ENCODE measurements around the gene MTA1.
A peak's percentile ranks its signal among the peaks of the same experiment; 100 is the strongest.

Gene MTA1

DNA sequence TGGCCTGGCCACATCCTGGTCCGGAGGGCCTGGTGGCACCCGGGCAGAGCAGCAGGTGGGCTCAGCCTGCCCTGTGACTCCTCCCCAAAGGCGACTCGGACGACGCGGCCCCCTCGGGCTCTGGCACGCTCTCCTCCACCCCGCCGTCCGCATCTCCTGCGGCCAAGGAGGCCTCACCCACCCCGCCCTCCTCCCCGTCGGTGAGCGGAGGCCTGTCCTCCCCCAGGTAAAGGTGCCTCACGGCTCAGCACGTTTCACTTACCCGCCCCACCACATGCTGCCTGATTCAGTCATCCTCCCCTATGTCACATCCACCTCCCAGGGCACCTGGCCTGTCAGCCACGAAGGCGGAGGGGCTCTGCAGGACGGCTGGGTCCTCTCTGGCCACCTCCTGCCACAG lies 28.1 kb upstream of the MTA1 start:
- H3K27ac Mint-ChIP-seq = peak overlapping the region; percentile 31
- H3K4me1 Mint-ChIP-seq (ENCODE audit: low read depth) = peaks cover 6% of the 10 kb centered on the region
- H3K36me3 Mint-ChIP-seq (ENCODE audit: low read depth) = no peaks in the 10 kb centered on the region
- no peaks in the 10 kb centered on the region for H3K9me3 Mint-ChIP-seq
- no peak for DNase-seq (ENCODE audit: low spot score)
- no peaks in the 10 kb centered on the region for H3K27me3 Mint-ChIP-seq (ENCODE audit: low read depth)
- H3K4me3 Mint-ChIP-seq = no peak overlapping the region

DNA sequence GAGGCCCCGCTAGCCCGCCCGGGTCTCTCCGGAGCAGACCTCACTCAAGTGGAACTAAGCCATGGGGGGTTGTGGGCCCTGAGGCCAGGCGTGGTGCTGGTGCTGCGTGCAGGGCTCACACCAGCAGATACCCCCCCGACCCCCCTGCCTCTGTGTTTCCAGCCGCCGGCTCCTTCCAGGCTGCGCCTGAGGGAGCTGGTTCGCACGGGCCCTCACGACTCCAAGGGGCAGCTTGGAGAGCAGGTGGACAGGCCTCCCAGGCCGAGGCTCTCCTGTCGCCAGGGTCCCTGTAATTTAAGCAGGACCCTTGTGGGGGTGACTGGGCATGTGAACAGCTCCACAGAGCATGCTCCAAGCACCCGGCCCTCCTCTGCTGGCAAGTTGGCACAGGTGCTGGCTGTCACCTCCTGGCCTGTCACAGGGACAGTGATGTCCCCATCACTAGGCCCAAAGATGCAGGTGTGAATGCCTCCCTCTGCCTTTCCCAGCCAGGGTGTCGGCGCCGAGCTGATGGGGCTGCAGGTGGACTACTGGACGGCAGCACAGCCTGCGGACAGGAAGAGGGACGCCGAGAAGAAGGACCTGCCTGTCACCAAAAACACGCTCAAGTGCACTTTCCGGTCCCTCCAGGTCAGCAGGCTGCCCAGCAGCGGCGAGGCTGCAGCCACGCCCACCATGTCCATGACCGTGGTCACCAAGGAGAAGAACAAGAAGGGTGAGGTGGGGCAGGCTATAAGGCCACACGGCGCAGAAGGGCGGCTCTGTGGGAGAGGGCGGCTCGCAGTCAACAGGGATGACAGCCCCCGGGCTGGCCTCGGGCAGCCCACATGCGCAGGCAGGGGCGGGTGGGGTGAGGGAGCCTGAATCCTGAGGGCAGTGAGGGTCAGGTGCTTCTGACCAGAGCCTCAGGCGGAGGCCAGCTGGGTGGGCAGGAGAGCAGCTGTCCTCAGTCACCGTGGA lies 27.2 kb upstream of the MTA1 start:
- peaks cover 6% of the 10 kb centered on the region for H3K4me1 Mint-ChIP-seq (ENCODE audit: low read depth)
- H3K4me3 Mint-ChIP-seq = no peak overlapping the region
- no peak overlapping the region for H3K27ac Mint-ChIP-seq
- no peaks in the 10 kb centered on the region for H3K9me3 Mint-ChIP-seq
- no peaks in the 10 kb centered on the region for H3K36me3 Mint-ChIP-seq (ENCODE audit: low read depth)
- DNase-seq (ENCODE audit: low spot score) = no peak
- no peaks in the 10 kb centered on the region for H3K27me3 Mint-ChIP-seq (ENCODE audit: low read depth)

DNA sequence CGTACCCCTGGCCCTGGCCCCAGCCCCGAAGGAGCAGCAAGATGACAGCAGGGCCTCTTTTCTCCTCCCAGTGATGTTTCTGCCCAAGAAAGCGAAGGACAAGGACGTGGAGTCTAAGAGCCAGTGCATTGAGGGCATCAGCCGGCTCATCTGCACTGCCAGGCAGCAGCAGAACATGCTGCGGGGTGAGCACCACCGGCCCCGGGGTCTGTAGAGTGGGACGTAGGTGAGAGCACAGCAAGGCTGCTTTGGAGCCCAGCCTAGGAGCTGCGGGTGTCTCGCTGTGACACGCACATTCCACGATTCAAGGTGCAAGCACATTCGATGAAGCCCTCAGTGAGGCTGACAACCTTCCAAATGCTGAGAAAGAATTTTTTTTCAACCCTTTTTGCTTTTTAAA lies 26.5 kb upstream of the MTA1 start:
- Mint-ChIP-seq H3K4me1 (ENCODE audit: low read depth) (peaks cover 6% of the 10 kb centered on the region), H3K27ac (no peak overlapping the region), H3K9me3 (no peaks in the 10 kb centered on the region), H3K4me3 (no peak overlapping the region), H3K27me3 (ENCODE audit: low read depth) (no peaks in the 10 kb centered on the region), H3K36me3 (ENCODE audit: low read depth) (no peaks in the 10 kb centered on the region)
- DNase-seq (ENCODE audit: low spot score) = no peak

DNA sequence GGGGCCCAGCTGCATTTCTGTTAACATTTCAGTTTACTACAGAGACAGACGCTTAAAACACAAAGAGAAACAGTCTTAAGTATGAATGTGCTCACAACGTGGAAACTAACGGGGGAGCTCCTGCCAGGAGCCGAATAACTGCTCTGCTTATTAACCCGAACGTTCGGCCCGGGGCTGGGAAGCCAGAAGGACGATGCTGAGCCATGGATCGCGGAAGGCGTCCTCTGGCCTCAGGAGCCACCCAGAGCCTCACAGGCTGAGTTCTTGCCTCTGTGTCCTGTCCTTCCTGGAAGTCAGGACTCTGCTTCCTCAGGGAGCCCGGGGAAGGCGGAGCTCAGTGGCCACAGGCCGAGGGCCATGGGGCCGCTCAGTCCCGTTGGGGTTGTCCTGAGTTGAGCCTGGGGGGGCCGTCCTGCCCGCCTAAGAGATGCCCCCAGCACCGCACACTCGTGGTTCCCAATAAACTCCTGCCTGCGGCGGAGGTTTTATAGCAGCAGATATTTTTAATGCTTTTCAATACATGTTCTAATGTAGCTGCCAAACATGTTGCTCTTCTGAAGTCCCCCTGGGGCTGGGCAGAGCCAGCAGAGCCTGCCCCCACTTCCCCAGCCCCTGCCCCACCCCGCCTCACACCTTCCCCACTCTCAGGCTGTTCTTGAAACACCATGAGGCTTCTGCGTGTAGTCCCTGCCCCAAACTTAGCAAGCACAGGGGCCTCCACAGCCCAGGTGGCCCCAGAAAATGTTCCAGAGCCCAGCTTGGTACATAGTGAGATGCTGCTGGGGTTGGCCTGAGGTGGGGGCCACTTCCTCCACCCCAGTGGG lies 24.7 kb upstream of the MTA1 start:
- Mint-ChIP-seq H3K4me1 (ENCODE audit: low read depth) (peaks cover 10% of the 10 kb centered on the region), H3K27ac (no peak overlapping the region), H3K4me3 (no peak overlapping the region), H3K27me3 (ENCODE audit: low read depth) (no peaks in the 10 kb centered on the region), H3K36me3 (ENCODE audit: low read depth) (peaks cover 11% of the 10 kb centered on the region), H3K9me3 (no peaks in the 10 kb centered on the region)
- DNase-seq (ENCODE audit: low spot score) = no peak

DNA sequence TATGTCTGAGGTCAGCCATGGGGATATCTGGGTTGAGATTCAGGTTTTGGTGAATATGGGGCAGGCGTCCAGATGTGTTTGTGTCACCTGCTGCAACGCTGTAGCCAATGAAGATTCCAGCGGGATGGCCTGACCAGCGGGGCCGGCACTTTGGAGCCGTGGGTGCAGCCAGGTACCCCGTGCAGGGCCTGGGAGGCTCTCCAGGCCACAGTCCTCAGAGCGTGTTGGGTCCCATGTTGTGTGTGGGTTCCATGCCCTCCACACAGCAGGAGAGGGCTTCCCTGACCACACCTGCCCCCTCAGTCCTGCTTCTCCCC lies 24.1 kb upstream of the MTA1 start:
- no peak for DNase-seq (ENCODE audit: low spot score)
- H3K27ac Mint-ChIP-seq = no peak overlapping the region
- H3K4me3 Mint-ChIP-seq = no peak overlapping the region
- H3K4me1 Mint-ChIP-seq (ENCODE audit: low read depth) = peaks cover 5% of the 10 kb centered on the region
- peaks cover 16% of the 10 kb centered on the region for H3K36me3 Mint-ChIP-seq (ENCODE audit: low read depth)
- H3K27me3 Mint-ChIP-seq (ENCODE audit: low read depth) = no peaks in the 10 kb centered on the region
- H3K9me3 Mint-ChIP-seq = peaks cover 2% of the 10 kb centered on the region

DNA sequence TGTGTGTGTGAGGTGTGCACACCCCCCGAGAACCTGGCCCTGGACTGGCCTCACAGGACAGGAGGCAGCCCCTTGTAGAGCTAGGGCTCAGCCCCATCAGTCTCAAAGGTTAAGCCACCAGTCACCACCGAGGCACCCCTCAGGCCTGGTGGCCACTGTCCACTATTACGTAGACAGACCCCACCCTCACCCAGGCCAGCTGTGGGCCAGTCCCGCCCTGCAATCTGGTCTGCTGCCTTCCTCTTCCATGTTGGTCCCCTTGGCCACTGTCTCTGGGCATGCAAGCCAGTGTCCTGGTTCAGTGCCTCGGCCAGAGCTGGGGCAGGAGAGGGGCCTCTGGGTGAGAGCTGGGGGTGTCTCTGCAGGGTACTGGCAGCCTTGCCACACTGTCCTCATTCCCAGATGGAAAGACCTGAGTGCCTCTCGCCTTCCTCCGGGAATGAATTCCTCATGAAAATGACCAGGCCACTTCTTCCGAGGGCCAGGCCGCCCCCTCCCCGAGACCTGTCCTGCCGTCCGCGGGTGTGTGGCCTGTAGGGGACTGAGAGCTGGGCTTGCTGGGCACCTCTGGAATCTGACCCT lies 22.2 kb upstream of the MTA1 start:
- Mint-ChIP-seq H3K4me1 (ENCODE audit: low read depth) (peaks cover 5% of the 10 kb centered on the region), H3K27ac (peak overlapping the region; percentile 79), H3K9me3 (peaks cover 11% of the 10 kb centered on the region), H3K27me3 (ENCODE audit: low read depth) (no peaks in the 10 kb centered on the region), H3K36me3 (ENCODE audit: low read depth) (peaks cover 32% of the 10 kb centered on the region), H3K4me3 (peak overlapping the region; percentile 70)
- no peak for DNase-seq (ENCODE audit: low spot score)

DNA sequence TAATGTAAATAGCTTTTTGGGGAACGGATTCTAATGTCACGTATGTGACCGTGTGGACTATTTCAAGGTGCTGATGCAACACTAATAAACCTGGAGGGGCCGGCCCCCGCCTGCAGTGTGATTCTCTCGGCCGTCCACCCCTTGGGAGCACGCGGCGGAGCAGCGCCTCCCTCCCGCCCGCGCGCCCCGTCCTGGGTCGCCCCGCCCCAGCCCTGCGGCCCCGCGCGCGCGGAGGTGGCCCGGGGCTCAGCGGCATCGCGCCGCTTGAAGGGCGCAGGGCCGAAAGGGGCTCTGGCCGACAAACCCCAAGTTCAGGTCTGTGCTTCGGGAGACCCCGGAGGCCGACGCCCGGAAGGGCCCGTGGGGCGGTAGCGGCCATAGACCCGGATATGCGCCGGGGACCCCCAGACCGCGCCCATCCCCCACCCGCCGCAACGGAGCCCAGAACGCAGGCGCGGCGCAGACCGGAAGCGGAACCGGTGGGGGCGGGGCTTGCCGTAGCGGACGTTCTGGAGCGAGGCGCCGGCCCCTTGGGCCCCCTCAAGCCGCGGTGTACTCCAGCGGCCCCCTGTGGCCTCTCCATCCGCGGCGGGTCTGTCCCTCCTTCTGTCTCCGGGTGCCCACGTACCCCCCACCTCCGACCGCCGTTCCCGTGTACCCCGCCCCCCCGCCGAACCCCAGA lies 21.4 kb upstream of the MTA1 start, which contains the start of gene TEX22:
TSS of gene TEX22 (plus strand) at position 495 of the 682 bp plus-strand sequence. CDS start 803 bp downstream, outside the sequence.
- H3K4me3 Mint-ChIP-seq = peak within 1 kb of the TSS; percentile 93
- H3K27me3 Mint-ChIP-seq (ENCODE audit: low read depth) = no peaks in the 10 kb centered on the region
- H3K4me1 Mint-ChIP-seq (ENCODE audit: low read depth) = peaks cover 5% of the 10 kb centered on the region
- DNase-seq (ENCODE audit: low spot score) = peak; percentile 91
- H3K9me3 Mint-ChIP-seq = peaks cover 11% of the 10 kb centered on the region
- peaks cover 35% of the 10 kb centered on the region for H3K36me3 Mint-ChIP-seq (ENCODE audit: low read depth)
- peak within 1 kb of the TSS; percentile 90 for H3K27ac Mint-ChIP-seq

DNA sequence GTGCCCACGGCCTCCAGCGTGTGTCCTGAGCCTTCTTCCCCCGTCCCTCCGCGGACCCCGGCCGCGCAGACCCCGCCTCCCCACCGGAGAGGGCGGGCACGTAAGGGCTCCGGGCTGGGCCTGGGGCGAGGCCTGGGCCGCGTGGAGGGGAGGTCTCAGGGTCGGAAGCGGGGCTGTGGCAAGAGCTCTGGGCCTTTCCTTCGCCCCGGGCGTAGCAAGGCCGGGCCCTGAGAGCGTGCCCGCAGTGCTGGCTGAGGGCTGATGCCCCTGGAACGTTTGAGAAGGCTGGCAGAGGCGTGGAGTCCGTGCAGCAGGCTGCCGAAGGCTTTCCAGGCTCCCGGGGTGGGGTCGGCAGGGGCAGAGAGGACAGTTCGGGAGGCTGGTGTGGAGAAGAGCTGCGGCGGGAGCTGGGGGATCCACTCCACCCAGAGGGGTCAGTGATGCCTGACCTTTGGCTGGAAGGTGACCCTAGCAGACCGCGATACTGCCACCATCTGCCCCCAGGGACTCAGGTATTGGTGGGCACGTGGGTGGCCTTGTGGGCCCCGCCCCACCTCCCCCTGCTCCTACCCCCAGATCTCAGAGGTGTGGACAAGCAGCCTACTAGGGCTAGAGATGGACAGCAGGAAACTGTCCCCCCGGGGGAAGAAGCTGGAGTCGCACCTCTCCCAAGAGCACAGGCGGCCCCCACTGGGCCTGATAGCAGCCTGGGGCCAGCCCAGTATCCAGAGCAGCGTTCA lies 20.7 kb upstream of the MTA1 start:
- Mint-ChIP-seq H3K4me3 (peak overlapping the region; percentile 93), H3K36me3 (ENCODE audit: low read depth) (peaks cover 35% of the 10 kb centered on the region), H3K27ac (peak overlapping the region; percentile 90), H3K27me3 (ENCODE audit: low read depth) (no peaks in the 10 kb centered on the region), H3K4me1 (ENCODE audit: low read depth) (peaks cover 6% of the 10 kb centered on the region), H3K9me3 (peaks cover 11% of the 10 kb centered on the region)
- DNase-seq (ENCODE audit: low spot score) = no peak

DNA sequence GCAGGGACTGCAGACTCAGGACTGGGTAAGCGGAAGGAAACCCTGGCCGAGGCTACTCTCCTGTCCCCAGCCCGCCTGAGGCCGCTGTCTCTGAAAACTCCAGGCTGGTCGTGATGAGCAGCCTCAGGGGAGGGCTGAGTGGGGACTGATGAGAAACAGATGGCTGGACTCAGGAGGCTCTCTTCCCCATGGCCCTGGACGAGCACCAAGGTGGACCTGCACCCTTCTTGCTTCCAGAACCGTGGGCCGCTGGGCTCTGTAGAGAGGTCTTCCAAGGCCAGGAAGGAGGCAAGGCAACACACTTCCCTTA lies 20.2 kb upstream of the MTA1 start:
- Mint-ChIP-seq H3K4me3 (peak overlapping the region; percentile 93), H3K4me1 (ENCODE audit: low read depth) (peaks cover 11% of the 10 kb centered on the region), H3K27ac (peak overlapping the region; percentile 90), H3K36me3 (ENCODE audit: low read depth) (peaks cover 36% of the 10 kb centered on the region), H3K9me3 (peaks cover 11% of the 10 kb centered on the region), H3K27me3 (ENCODE audit: low read depth) (no peaks in the 10 kb centered on the region)
- DNase-seq (ENCODE audit: low spot score) = no peak

DNA sequence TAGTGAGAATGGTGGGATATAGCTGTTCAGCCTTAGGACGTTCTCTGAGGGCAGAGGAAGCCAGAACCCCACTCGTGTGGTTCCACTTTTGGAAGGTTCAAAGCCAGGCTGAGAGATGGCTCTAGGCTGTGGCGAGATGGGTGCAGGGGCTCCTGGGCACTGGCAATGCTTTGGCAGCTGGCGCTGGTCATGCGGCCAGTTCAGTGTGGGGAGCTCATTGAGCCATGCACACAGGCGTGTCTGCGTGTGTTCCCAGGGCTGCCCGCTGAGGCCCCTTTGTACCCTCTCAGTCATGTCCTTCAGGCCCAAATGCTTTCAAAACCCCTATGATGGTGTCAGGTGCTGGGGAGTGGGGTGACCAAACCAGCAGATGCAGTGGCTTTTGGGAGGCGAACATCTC lies 19.6 kb upstream of the MTA1 start:
- H3K27ac Mint-ChIP-seq = no peak overlapping the region
- peaks cover 40% of the 10 kb centered on the region for H3K36me3 Mint-ChIP-seq (ENCODE audit: low read depth)
- H3K9me3 Mint-ChIP-seq = peaks cover 11% of the 10 kb centered on the region
- H3K27me3 Mint-ChIP-seq (ENCODE audit: low read depth) = no peaks in the 10 kb centered on the region
- no peak for DNase-seq (ENCODE audit: low spot score)
- peaks cover 15% of the 10 kb centered on the region for H3K4me1 Mint-ChIP-seq (ENCODE audit: low read depth)
- peak overlapping the region; percentile 93 for H3K4me3 Mint-ChIP-seq

DNA sequence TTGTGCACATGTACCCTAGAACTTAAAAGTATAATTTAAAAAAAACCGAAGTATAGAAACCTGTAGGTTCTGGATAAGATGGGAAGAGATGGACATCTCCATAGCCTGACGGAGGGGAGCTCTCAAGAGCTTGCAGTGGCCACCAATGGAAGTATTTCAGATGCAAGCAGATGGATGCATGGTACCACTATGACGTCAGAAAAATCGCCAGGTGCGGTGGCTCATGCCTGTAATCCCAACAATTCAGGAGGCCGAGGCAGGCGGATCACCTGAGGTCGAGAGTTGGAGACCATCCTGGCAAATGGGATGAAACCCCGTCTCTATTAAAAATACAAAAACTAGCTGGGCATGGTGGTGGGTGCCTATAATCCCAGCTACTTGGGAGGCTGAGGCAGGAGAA lies 17.9 kb upstream of the MTA1 start:
- H3K4me3 Mint-ChIP-seq = no peak overlapping the region
- H3K27me3 Mint-ChIP-seq (ENCODE audit: low read depth) = no peaks in the 10 kb centered on the region
- H3K36me3 Mint-ChIP-seq (ENCODE audit: low read depth) = peaks cover 42% of the 10 kb centered on the region
- H3K27ac Mint-ChIP-seq = no peak overlapping the region
- peaks cover 11% of the 10 kb centered on the region for H3K9me3 Mint-ChIP-seq
- DNase-seq (ENCODE audit: low spot score) = no peak
- peaks cover 15% of the 10 kb centered on the region for H3K4me1 Mint-ChIP-seq (ENCODE audit: low read depth)

DNA sequence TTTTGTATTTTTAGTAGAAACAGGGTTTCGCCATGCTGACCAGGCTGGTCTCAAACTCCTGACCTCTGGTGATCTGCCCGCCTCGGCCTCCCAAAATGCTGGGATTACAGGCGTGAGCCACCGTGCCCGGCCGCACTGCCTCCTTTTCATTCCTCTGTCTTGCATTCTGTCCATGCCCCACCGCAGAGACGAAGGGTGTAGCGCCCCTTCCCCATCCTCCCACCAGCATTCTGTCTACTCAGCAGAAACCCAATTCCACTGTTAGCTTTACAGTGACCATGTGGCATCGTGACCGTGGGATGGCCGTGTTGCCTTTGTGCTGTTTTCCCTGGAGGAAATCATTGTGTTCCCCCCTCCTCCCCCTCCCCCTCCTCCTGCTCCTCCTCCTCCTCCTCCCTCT lies 11.0 kb upstream of the MTA1 start:
- H3K4me1 Mint-ChIP-seq (ENCODE audit: low read depth) = peaks cover 10% of the 10 kb centered on the region
- H3K27me3 Mint-ChIP-seq (ENCODE audit: low read depth) = peaks cover 26% of the 10 kb centered on the region
- H3K27ac Mint-ChIP-seq = no peak overlapping the region
- no peak overlapping the region for H3K4me3 Mint-ChIP-seq
- H3K36me3 Mint-ChIP-seq (ENCODE audit: low read depth) = peaks cover 7% of the 10 kb centered on the region
- no peaks in the 10 kb centered on the region for H3K9me3 Mint-ChIP-seq
- DNase-seq (ENCODE audit: low spot score) = no peak

DNA sequence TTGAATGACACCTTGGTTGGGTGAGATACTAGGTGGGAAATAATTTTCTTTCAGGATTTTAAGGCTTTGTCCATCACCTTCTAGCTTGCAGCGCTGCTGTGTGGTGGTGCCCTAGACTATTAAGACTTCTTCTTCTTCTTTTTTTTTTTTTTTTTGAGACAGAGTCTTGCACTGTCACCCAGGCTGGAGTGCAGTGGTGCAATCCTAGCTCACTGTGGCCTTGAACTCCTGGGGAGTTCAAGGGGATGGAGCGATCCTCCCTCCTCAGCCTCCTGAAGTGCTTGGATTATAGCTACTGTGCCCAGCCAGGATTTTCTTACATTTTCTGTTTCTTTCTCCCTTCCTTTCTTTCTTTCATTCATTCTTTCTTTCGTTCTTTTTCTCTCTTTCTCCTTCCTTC lies 10.3 kb upstream of the MTA1 start:
- H3K4me3 Mint-ChIP-seq = no peak overlapping the region
- H3K4me1 Mint-ChIP-seq (ENCODE audit: low read depth) = peaks cover 6% of the 10 kb centered on the region
- H3K36me3 Mint-ChIP-seq (ENCODE audit: low read depth) = peaks cover 7% of the 10 kb centered on the region
- no peak overlapping the region for H3K27ac Mint-ChIP-seq
- H3K9me3 Mint-ChIP-seq = no peaks in the 10 kb centered on the region
- peaks cover 30% of the 10 kb centered on the region for H3K27me3 Mint-ChIP-seq (ENCODE audit: low read depth)
- DNase-seq (ENCODE audit: low spot score) = no peak

Data from T-helper 2 cell treated with Interferon-gamma antibody and Interleukin-4, amounts not matched to agents 5 μg/mL and 100 μg/mL, for 36 hours (primary cell).